T-helper 1 cell (primary cell): Measurements from ENCODE around the gene MEGF8.
"Not testable (repeated sequence)": the region's sequence is repeated elsewhere in the genome, so short reads cannot be mapped to it uniquely, and the experiment has no call there.

ENCODE experiments used
- DNase-seq, 5 donors: peaks; one replicate each; pipeline ENCODE4 v3.0.0-alpha.2; 2012 to 2020

MEGF8 gene

DNA sequence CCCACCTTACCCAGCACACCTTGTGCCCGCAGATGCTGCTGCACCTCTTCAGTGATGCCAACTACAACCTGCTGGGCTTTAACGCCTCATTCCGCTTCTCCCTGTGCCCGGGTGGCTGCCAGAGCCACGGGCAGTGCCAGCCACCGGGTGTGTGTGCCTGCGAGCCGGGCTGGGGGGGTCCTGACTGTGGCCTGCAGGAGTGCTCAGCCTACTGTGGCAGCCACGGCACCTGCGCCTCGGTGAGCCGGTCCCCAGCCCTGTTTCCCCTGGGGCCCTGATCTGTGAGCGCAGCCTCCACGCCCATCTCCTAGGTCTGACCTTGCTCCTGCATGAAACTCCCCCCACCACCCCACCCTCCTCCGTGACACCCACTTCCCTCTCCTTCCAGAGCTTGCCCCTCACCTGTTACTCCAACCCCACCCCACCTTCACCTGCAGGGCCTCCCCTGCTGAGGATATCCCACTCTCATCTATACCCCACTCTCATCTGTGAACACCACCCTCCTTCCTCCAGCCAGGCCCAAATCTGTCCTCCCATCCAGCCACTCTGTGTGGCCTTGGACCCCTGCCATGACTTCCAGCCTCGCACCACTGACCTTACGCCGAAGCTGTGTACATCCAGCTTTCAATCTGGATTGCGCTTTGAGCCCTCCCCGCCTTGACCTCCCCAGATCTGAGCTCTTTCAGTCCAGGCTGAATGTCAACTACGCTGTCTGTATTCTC lies 8.7 kb downstream of the MEGF8 start:
- DNase-seq, result no peak

DNA sequence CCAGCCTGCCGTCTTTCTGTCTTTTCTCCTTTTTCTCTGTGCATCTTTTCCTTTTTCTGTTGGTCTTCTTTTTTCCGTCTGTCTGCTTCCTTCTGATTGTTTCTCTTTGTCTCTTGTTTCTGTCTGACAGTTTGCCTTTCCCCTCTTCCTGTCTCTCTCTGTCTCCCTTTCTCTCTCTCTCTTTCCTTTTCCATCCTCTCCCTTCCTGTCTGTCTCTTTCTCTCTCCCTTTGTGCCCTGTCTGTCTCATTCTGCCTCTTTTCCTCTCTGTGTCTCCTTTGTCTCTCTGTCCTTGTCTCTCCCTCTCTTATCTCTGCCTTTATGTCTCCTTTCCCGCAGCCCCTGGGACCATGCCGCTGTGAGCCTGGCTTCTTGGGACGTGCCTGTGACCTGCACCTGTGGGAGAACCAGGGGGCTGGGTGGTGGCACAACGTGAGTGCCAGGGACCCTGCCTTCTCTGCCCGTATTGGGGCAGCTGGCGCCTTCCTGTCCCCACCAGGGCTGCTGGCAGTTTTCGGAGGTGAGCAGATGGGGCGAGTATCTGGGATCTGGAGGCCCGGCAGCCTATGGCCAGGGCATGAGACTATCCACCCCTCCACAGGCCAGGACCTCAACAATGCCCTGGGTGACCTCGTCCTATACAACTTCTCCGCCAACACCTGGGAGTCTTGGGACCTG lies 9.4 kb downstream of the MEGF8 start:
- DNase-seq, result no peak

DNA sequence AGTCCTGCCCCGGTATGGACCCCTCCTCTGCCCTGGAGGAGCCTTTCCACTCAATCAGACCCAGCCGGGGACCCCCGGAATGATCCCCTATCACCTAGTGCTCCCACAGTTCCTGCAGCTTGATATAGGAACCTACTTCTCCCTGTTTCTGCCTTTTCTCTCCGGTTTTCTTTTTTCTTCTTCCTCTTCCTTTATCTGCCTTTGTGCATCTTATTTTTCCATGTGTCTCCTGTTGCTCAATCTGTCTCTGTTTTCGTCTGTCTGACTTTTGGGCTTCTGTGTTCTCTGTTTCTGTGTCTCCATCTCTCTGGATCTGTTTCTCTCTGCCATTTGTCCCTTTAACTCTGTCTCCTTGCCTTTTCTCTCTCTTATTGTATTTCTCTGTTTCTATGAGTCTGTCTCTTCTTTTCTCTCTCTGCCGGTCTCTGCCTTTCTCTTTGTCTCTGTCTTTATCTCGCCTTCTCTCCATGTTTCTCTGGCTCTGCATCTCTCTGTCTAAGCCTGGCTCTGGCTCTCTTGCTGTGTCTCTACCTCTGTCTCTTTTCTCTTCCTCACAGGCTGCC lies 10.0 kb downstream of the MEGF8 start:
- no peak for DNase-seq

DNA sequence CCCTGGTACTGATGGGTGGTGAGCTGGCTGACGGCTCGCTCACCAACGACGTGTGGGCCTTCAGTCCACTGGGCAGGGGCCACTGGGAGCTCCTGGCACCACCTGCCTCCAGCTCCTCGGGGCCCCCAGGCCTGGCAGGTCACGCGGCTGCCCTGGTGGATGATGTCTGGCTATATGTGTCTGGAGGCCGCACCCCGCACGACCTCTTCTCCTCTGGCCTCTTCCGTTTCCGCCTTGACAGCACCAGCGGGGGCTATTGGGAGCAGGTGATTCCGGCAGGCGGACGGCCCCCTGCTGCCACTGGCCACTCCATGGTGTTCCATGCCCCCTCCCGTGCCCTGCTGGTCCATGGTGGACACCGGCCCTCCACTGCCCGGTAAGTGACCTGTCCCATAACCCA lies 10.5 kb downstream of the MEGF8 start:
- no peak for DNase-seq

GRCh38 chr19:42339126-42339860 lies 13.9 kb downstream of the MEGF8 start:
- not testable (repeated sequence) for DNase-seq

DNA sequence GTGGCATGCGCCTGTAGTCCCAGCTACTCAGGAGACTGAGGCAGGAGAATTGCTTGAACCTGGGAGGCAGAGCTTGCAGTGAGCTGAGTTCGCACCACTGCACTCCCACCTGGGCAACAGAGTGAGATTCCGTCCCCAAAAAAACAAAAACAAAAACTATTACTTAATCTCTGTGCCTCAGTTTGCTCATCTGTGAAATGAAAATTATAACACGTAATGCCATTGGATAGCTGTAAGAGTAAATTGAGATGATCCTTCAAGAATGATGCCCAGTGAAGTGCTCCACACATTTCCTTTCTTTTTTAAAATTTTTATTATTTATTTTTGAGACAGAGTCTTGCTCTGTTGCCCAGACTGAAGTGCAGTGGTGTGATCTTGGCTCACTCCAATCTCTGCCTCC lies 14.5 kb downstream of the MEGF8 start:
- DNase-seq, result not testable (repeated sequence)

DNA sequence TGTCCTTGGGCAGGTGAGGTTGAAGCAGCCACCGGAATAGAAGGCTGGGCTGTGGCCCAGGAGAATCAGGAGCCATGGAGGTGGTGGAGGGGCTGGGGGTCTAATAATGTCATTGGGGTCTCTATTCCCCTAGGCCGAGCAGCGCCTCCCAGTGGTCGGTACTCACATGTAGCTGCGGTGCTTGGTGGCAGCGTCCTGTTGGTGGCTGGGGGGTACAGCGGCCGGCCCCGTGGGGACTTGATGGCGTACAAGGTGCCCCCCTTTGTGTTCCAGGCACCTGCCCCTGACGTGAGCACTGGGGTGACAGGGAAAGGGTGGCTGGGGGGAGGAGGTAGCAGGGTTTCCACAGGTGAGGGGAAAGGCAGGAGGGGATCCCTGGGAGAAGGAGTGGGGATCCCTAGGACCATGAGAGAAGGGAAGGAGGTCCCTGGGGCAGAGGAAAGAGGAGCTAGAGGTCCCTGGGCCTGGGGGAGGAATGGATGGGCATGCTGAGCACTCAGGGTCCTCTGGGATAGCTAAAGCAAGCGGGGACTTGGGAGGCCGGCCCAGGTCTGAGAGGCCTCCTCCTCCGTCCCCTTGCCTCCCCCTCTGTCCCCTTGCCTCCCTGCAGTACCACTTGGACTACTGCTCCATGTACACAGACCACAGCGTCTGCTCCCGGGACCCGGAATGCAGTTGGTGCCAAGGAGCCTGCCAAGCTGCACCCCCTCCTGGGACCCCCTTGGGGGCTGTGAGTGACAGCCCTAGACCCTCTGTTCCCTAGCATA lies 18.1 kb downstream of the MEGF8 start:
- DNase-seq, result no peak

GRCh38 chr19:42344336-42344893 lies 19.0 kb downstream of the MEGF8 start:
- no peak for DNase-seq

DNA sequence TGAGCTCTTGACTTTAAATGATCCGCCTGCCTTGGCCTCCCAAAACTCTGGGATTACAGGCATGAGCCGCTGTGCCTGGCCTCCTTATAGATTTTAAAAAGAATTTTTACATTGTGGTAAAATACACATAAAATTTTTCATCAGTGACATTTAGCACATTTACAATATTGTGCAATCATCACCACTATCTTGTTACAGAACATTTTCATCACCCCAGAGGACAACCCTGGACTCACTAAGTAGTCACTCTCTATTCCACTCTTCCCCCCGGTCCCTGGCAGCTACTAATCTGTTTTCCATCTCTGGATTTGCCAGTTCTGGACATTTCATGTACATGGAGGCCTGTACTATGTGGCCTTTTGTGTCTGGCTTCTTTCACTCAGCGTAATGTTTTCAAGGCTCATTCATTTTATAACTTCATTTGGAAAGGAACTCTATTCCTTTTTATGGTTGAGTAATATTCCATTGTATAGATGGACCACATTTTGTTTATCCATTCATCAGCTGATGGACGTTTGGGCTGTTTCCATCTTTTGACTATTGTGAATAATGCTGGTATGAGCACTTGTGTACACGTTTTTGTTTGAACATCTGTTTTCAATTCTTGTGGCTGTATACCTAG lies 19.9 kb downstream of the MEGF8 start:
- no peak for DNase-seq

GRCh38 chr19:42348211-42348610 lies 22.8 kb downstream of the MEGF8 start:
- DNase-seq, result no peak

GRCh38 chr19:42349378-42350107 lies 24.1 kb downstream of the MEGF8 start:
- DNase-seq, result no peak

GRCh38 chr19:42350417-42350816 lies 25.0 kb downstream of the MEGF8 start:
- no peak for DNase-seq

DNA sequence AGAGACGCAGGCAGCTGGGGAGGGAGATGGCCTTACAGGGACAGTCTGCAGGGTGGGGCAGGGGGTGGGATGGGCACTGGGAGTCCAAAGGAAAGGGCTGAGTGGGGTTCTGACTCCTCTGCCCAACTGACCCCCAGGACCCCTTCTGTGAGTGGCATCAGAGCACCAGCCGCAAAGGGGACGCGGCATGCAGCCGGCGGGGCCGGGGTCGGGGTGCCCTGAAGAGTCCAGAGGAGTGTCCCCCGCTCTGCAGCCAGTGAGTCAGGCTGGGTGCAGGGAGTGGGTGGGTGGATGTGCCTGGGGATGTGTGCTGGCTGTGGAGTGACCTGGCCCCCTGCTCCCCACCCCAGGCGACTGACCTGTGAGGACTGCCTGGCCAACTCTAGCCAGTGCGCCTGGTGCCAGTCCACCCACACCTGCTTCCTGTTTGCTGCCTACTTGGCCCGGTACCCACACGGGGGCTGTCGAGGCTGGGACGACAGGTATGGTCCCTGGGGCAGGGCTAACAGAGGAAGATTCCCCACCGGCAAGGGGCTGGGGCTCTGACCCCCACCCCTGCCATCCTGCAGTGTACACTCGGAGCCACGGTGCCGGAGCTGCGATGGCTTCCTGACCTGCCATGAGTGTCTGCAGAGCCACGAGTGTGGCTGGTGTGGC lies 25.8 kb downstream of the MEGF8 start:
- no peak for DNase-seq

GRCh38 chr19:42352301-42353259 lies 27.1 kb downstream of the MEGF8 start:
- DNase-seq, result no peak

- no peak for DNase-seq
Observed at GRCh38 chr19:42353341-42354015, 28.0 kb downstream of the MEGF8 start.

- no peak for DNase-seq
Observed at GRCh38 chr19:42355896-42356295, 30.5 kb downstream of the MEGF8 start.

DNA sequence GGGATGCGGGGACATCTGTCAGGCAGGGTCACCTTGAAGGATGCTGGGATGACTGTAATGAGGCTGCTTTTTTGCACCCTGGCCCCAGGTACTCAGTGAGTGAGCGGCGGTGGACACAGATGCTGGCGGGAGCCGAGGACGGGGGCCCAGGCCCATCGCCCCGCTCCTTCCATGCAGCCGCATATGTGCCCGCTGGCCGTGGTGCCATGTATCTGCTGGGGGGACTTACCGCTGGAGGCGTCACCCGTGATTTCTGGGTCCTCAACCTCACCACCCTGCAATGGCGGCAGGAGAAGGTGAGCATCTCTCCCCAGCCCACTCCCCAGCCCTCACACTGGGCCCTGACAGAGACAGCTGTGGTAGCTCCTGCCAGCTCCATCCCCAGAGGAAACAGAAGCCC lies 31.3 kb downstream of the MEGF8 start:
- no peak for DNase-seq

GRCh38 chr19:42357290-42357689 lies 31.9 kb downstream of the MEGF8 start:
- DNase-seq, result no peak
